ENCODE results near the gene NFATC1.

Gene NFATC1

GRCh38 chr18:79574938-79575525 is 179.3 kb downstream of the NFATC1 start:
- no peak for ATAC-seq

DNA sequence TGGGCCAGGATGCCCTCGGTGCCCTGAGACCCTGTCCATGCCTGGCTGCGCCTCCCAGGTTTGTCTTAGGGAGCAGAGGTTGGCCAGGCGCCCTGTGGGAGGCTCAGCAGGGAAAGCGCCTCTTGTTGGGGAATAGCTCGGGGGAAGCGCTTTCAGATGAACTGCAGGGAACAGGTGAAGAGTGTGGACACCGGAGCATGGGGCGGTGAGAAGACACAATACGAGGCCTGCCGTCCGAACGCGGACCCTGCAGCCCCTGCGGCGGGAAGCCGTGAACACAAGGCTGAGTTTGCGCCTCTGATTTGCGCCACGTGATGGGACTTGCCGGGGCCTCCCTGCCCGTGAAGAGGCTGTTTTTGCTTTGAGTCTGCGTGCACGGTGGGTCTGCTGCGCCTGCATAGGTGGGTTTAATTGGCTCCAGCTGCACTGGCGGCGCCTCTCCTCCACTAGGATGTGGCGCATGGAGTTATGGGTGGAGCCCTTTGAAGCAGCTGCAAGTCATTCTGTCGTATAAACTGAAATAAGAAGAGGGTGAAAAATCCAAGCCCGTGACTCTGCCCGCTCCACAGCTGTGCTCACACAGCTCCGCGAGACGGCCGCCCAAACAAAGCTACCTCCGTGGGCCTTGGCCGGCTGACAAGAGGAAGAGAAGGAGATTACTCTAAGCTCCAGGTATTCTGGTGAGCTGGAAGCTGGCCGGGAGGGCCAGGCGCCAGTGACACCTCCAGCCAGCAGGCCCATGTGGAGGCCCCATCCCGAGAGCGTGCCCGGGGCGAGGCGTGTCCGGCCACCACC is 180.4 kb downstream of the NFATC1 start:
- TF ChIP-seq BACH2 (CRISPR knock-in tag; IDR thresholded peaks at IDR 0.05; ENCODE audit: borderline replicate concordance) = no peak
- no peak for TF ChIP-seq ARNTL (CRISPR knock-in tag; IDR thresholded peaks at IDR 0.05; ENCODE audit: borderline replicate concordance, low read depth)
- ATAC-seq = no peak; the same call in none of the 3 replicates

More at GRCh38 chr18:79574938-79575525, 179.3 kb downstream of the NFATC1 start:
- TF ChIP-seq ISL1 (CRISPR knock-in tag; IDR thresholded peaks at IDR 0.05) (no peak), GLIS3 (CRISPR knock-in tag; IDR thresholded peaks at IDR 0.05) (no peak), RARB (CRISPR knock-in tag; IDR thresholded peaks at IDR 0.05) (no peak), SNAI2 (CRISPR knock-in tag; IDR thresholded peaks at IDR 0.05) (no peak), POU6F1 (CRISPR knock-in tag; IDR thresholded peaks at IDR 0.05; ENCODE audit: borderline replicate concordance, low read depth) (no peak), CREB5 (CRISPR knock-in tag; IDR thresholded peaks at IDR 0.05; ENCODE audit: low read depth) (no peak)

DNA sequence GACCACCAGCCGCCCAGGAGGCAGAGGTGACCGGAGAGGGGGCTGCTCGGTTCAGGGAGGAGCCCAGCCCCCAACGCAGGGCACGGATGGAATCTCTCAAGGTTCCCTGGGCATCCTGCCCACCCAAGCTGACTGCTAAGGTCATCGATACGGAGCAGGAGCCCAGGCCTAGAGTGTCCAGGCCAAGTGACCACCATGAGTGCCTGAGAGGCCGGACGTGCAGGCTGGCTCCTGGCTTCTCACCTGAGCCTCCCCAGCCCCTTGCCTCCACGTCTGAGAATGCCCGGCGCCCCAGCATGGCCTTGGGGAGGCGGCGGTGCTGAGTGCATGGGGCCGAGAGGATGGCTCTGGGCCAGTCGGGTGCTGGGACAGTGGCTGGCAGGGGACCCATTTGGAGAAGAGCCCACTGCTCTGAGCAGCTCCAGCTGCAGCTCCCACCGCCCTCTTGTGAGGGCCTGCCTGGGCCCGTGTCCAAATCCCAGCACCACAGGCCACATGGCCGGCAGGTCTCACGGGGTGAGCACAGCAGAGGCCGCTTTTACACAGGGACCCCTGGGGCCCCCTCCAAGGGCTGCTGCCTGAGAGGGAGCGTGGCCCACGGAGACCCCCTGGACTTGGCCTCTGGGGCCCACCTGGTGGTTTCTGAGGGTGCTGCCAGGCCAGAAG is 181.1 kb downstream of the NFATC1 start:
- no peak for ATAC-seq

DNA sequence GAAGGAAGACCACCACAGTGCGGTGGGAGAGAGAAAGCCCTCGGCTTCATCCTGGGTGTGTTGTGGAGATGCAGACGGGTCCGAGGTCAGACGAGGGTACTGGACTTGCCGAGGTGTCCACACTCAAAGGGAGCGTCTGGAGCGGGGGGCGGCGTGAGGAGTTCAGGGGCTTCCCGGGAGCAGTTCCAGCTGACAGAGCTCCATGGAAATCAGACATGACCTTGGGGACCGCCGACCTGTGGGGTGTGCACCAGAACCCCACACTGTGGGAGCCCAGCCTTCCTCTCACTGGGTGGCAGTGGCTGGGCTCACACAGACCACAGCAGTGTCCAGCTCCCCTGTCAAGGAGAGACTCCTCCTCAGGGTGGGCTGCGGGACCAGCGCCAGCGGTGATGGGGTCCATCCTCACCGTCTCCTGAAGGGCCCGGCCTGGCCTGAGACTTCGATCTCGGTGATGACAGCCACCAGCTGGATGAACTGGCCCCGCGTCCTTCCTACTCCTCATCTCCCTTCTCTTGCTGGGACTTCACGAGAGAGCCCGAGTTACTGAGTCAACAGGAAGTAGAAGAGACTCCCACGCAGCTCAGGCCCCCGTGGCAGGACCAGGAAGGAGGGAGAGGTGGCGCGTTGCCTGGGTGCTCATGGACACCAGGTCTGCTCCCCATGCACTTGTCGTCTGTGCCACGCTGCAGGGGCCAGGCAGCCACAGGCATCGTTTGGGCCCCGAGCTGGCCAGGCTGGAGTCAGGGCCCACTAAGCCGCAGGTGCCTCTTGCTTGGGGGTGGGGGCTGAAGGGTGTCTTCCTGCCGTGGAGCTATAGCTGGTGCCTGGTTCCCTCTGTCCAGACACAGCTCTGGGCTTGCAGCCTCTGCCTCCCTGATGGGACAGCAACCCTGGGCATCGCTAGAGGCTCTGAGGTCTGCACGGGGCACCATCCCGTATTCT is 182.0 kb downstream of the NFATC1 start:
- ATAC-seq = no peak
- TF ChIP-seq CSDC2 (CRISPR knock-in tag; IDR thresholded peaks at IDR 0.05) = no peak
- no peak for TF ChIP-seq ARNTL (CRISPR knock-in tag; IDR thresholded peaks at IDR 0.05; ENCODE audit: borderline replicate concordance, low read depth)
- no peak for TF ChIP-seq TOX (CRISPR knock-in tag; IDR thresholded peaks at IDR 0.05; ENCODE audit: borderline replicate concordance)
- TF ChIP-seq TCF4 (CRISPR knock-in tag; IDR thresholded peaks at IDR 0.05; ENCODE audit: borderline replicate concordance) = no peak
- no peak for TF ChIP-seq SNAI2 (CRISPR knock-in tag; IDR thresholded peaks at IDR 0.05)
- TF ChIP-seq ZFP30 (CRISPR knock-in tag; IDR thresholded peaks at IDR 0.05) = no peak
- no peak for TF ChIP-seq CREB5 (CRISPR knock-in tag; IDR thresholded peaks at IDR 0.05; ENCODE audit: low read depth)
- no peak for TF ChIP-seq ZFP3 (CRISPR knock-in tag; IDR thresholded peaks at IDR 0.05)
- TF ChIP-seq ZNF8 (CRISPR knock-in tag; IDR thresholded peaks at IDR 0.05) = no peak
- no peak for TF ChIP-seq ISL1 (CRISPR knock-in tag; IDR thresholded peaks at IDR 0.05)
- TF ChIP-seq BACH2 (CRISPR knock-in tag; IDR thresholded peaks at IDR 0.05; ENCODE audit: borderline replicate concordance) = no peak
- no peak for TF ChIP-seq PPARA (CRISPR knock-in tag; IDR thresholded peaks at IDR 0.05; ENCODE audit: borderline replicate concordance)
- no peak for TF ChIP-seq ZNF70 (CRISPR knock-in tag; IDR thresholded peaks at IDR 0.05)
- no peak for TF ChIP-seq RARB (CRISPR knock-in tag; IDR thresholded peaks at IDR 0.05)
- no peak for TF ChIP-seq POU6F1 (CRISPR knock-in tag; IDR thresholded peaks at IDR 0.05; ENCODE audit: borderline replicate concordance, low read depth)
- TF ChIP-seq OSR1 (CRISPR knock-in tag; IDR thresholded peaks at IDR 0.05) = no peak
- no peak for TF ChIP-seq GLIS3 (CRISPR knock-in tag; IDR thresholded peaks at IDR 0.05)

More for the DNA sequence above, 181.1 kb downstream of the NFATC1 start:
- TF ChIP-seq TOX (CRISPR knock-in tag; IDR thresholded peaks at IDR 0.05; ENCODE audit: borderline replicate concordance) = no peak
- no peak for TF ChIP-seq RARB (CRISPR knock-in tag; IDR thresholded peaks at IDR 0.05)
- TF ChIP-seq PPARA (CRISPR knock-in tag; IDR thresholded peaks at IDR 0.05; ENCODE audit: borderline replicate concordance) = no peak
- TF ChIP-seq ZNF8 (CRISPR knock-in tag; IDR thresholded peaks at IDR 0.05) = no peak
- no peak for TF ChIP-seq BACH2 (CRISPR knock-in tag; IDR thresholded peaks at IDR 0.05; ENCODE audit: borderline replicate concordance)
- no peak for TF ChIP-seq ISL1 (CRISPR knock-in tag; IDR thresholded peaks at IDR 0.05)
- no peak for TF ChIP-seq POU6F1 (CRISPR knock-in tag; IDR thresholded peaks at IDR 0.05; ENCODE audit: borderline replicate concordance, low read depth)
- no peak for TF ChIP-seq TCF4 (CRISPR knock-in tag; IDR thresholded peaks at IDR 0.05; ENCODE audit: borderline replicate concordance)
- TF ChIP-seq ZFP3 (CRISPR knock-in tag; IDR thresholded peaks at IDR 0.05) = no peak
